Keratinocyte (primary cell): ENCODE results near the gene WDR27. TPM values are rescaled to one million over a fixed set of nuclear protein-coding genes. Genes with fewer than 3 reads are reported as not detected.

Experiments used
- DNase-seq: peaks from one replicate; pipeline ENCODE4 v3.0.0-alpha.2; 2011; ENCODE audit warnings: low read depth, missing footprints, low spot score
- FAIRE-seq: peaks from 2 replicates; lab custom pipeline; 2011; peaks lifted over from hg19 to GRCh38; lab: Jason Lieb, UNC
- H2AFZ ChIP-seq: 2 replicates; pipeline ENCODE4 v1.6.0; 2012; ENCODE audit warnings: low read length, control low read depth, inconsistent platforms; ENCODE audit not compliant: control insufficient read depth
- H3K27ac ChIP-seq: 2 replicates; pipeline ENCODE4 v1.5.1; 2011; ENCODE audit warnings: low read length; ENCODE audit not compliant: control insufficient read depth, insufficient read depth
- H3K27me3 ChIP-seq: 3 replicates; pipeline ENCODE4 v1.6.0; 2011; ENCODE audit warnings: low read length; ENCODE audit not compliant: control insufficient read depth, insufficient read depth; ENCODE audit errors: extremely low read depth
- H3K36me3 ChIP-seq, 2 experiments: 2 replicates in 1 of 2; 3 replicates in 1 of 2; pipeline ENCODE4 v1.5.1; 2011; ENCODE audit warnings: low read length in 2 of 2, mild to moderate bottlenecking in 1 of 2; ENCODE audit not compliant: control insufficient read depth in 2 of 2, insufficient read depth in 2 of 2; ENCODE audit errors: extremely low read depth in 1 of 2
- H3K4me1 ChIP-seq: 3 replicates; pipeline ENCODE4 v1.5.1; 2011; ENCODE audit warnings: low read length; ENCODE audit not compliant: control insufficient read depth, insufficient read depth; ENCODE audit errors: extremely low read depth
- H3K4me2 ChIP-seq: 3 replicates; pipeline ENCODE4 v1.6.0; 2011; ENCODE audit warnings: low read depth, low read length; ENCODE audit not compliant: control insufficient read depth, insufficient read depth; ENCODE audit errors: extremely low read depth
- H3K4me3 ChIP-seq, 3 experiments: fragments of 200-600 bp in 1 of 3; sonication (generic) in 1 of 3; 2 replicates in 2 of 3; 3 replicates in 1 of 3; pipeline ENCODE4 v1.5.1; 2011 to 2016; ENCODE audit warnings: low read length in 3 of 3, mild to moderate bottlenecking in 3 of 3, control low read depth in 2 of 3, inconsistent platforms in 1 of 3, low read depth in 1 of 3, mixed read lengths in 1 of 3, mixed run types in 1 of 3, moderate library complexity in 1 of 3; ENCODE audit not compliant: control insufficient read depth in 2 of 3, insufficient read depth in 2 of 3; ENCODE audit errors: extremely low read depth in 1 of 3
- H3K79me2 ChIP-seq: 2 replicates; pipeline ENCODE4 v1.6.0; 2012; ENCODE audit warnings: low read length; ENCODE audit not compliant: control insufficient read depth, insufficient read depth
- H3K9ac ChIP-seq: 3 replicates; pipeline ENCODE4 v1.6.0; 2011; ENCODE audit warnings: low read length; ENCODE audit not compliant: control insufficient read depth, insufficient read depth; ENCODE audit errors: extremely low read depth
- H3K9me1 ChIP-seq: 3 replicates; pipeline ENCODE4 v1.6.0; 2011; ENCODE audit warnings: low read length; ENCODE audit not compliant: control insufficient read depth, insufficient read depth; ENCODE audit errors: extremely low read depth
- H3K9me3 ChIP-seq: 2 replicates; pipeline ENCODE4 v1.5.1; 2012; ENCODE audit warnings: low read depth, low read length; ENCODE audit not compliant: control insufficient read depth
- H4K20me1 ChIP-seq: 3 replicates; pipeline ENCODE4 v1.6.0; 2011; ENCODE audit warnings: low read length; ENCODE audit not compliant: control insufficient read depth, insufficient read depth; ENCODE audit errors: extremely low read depth
- CTCF ChIP-seq, 3 experiments: IDR thresholded peaks in 1 of 3; conservative IDR thresholded peaks in 1 of 3; optimal IDR thresholded peaks in 1 of 3; 2 replicates in 2 of 3; 3 replicates in 1 of 3; pipeline versions ENCODE3 to v1.5.1; 2011; ENCODE audit warnings: low read length in 3 of 3, mild to moderate bottlenecking in 3 of 3, moderate library complexity in 2 of 3, control low read depth in 1 of 3, inconsistent platforms in 1 of 3; ENCODE audit not compliant: insufficient read depth in 2 of 3; ENCODE audit errors: extremely low read depth in 1 of 3
- EZH2 ChIP-seq: IDR thresholded peaks from one replicate; pipeline ENCODE4 v1.6.1; 2012; ENCODE audit warnings: inconsistent platforms, mild to moderate bottlenecking, low read length, moderate library complexity
- dilution Hi-C: fragments of 300-500 bp; cut with MboI; formaldehyde crosslinking; loops from one replicate; pipeline ENCODE4 v1.7.0; 2020; ENCODE audit warnings: low sequenced_read_pairs; ENCODE audit not compliant: extremely low pct_ligation_motif_present
- polyA plus RNA-seq, 5 experiments: library from polyadenylated mRNA; depleted of rRNA in 3 of 5; stranded (reverse) in 3 of 5; stranded (forward) in 1 of 5; unstranded in 1 of 5; fragments of >200 nt; gene quantifications; 1 replicate in 1 of 5; 2 replicates in 3 of 5; 3 replicates in 1 of 5; pipeline versions ENCODE4 v1.2.1 to v1.2.3, GENCODE V29; 2011 to 2012; ENCODE audit warnings: missing spikeins in 2 of 5, low read depth in 1 of 5, low replicate concordance in 1 of 5

Gene WDR27
- polyA plus RNA-seq, 1 donor (not counting 4 experiments of a cell fraction or from before 2014, with no cell fraction given), result 17.8 TPM

GRCh38 chr6:169691260-169691659 lies 10.6 kb downstream of the WDR27 start:
- no peak for DNase-seq
- dilution Hi-C loops, result no loop called here
- no peak for TF ChIP-seq CTCF (optimal IDR thresholded peaks at IDR 0.05 in 1 of 3, IDR thresholded peaks at IDR 0.05 in 1 of 3, conservative IDR thresholded peaks at IDR 0.05 in 1 of 3; ENCODE audit: extremely low read depth in 1 of 3, insufficient read depth in 2 of 3, low read length in 3 of 3)
- no peak for TF ChIP-seq EZH2
- Histone ChIP-seq H3K79me2 (peaks cover 22% of the 10 kb centered on the region), H3K9ac (no peak overlapping the region), H3K36me3 (peaks cover 3 to 5% of the 10 kb centered on the region in 2 experiments), H3K4me2 (no peak overlapping the region), H3K4me1 (no peaks in the 10 kb centered on the region), H3K27me3 (no peaks in the 10 kb centered on the region), H3K9me1 (no peaks in the 10 kb centered on the region), H4K20me1 (no peaks in the 10 kb centered on the region), H2AFZ (no peak overlapping the region), H3K9me3 (no peaks in the 10 kb centered on the region), H3K4me3 (no peak overlapping the region), H3K27ac (no peak overlapping the region)
- FAIRE-seq, result no peak

- no peaks in the 10 kb centered on the region for H4K20me1 ChIP-seq
- no peaks in the 10 kb centered on the region for H3K9me3 ChIP-seq
- TF ChIP-seq EZH2 (no peak), CTCF (optimal IDR thresholded peaks at IDR 0.05 in 1 of 3, IDR thresholded peaks at IDR 0.05 in 1 of 3, conservative IDR thresholded peaks at IDR 0.05 in 1 of 3; ENCODE audit: extremely low read depth in 1 of 3, insufficient read depth in 2 of 3, low read length in 3 of 3) (no peak)
- no peak overlapping the region for H3K9ac ChIP-seq
- no peaks in the 10 kb centered on the region for H3K9me1 ChIP-seq
- no peak overlapping the region for H3K4me3 ChIP-seq
- H3K79me2 ChIP-seq, result peaks cover 18% of the 10 kb centered on the region
- FAIRE-seq (peak; percentile 62), DNase-seq (no peak)
- H3K4me2 ChIP-seq, result no peak overlapping the region
- no peak overlapping the region for H3K27ac ChIP-seq
- H3K27me3 ChIP-seq, result no peaks in the 10 kb centered on the region
- dilution Hi-C loops, result no loop called here
- H3K36me3 ChIP-seq, result peaks cover 4 to 5% of the 10 kb centered on the region in 2 experiments
- H2AFZ ChIP-seq, result no peak overlapping the region
- no peaks in the 10 kb centered on the region for H3K4me1 ChIP-seq
These were observed 12.5 kb downstream of the WDR27 start for GRCh38 chr6:169689287-169689686.
